GM13977 (cell line): ENCODE results near the gene RAB4B.
"Not testable (repeated sequence)": the region's sequence is repeated elsewhere in the genome, so short reads cannot be mapped to it uniquely, and the experiment has no call there.

Experiments used
- DNase-seq: peaks from one replicate; pipeline ENCODE4 v3.0.0; 2012; ENCODE audit warnings: low spot score
- in situ Hi-C: fragments of 300-500 bp; cut with MboI; formaldehyde crosslinking; loops from one replicate; pipeline ENCODE4 v1.12.0; 2022; ENCODE audit warnings: low sequenced_read_pairs, low pct_unique_long_range_greater_than_20kb, mixed read lengths, inconsistent platforms; ENCODE audit not compliant: unreplicated experiment
- TF ChIP-seq, protein P1 (sequence below): IDR thresholded peaks from 2 replicates; pipeline ENCODE4 v1.5.1; 2012; ENCODE audit warnings: mild to moderate bottlenecking, control low read depth; ENCODE audit not compliant: insufficient read depth; ENCODE audit errors: extremely low read depth, missing control alignments

Gene RAB4B

DNA sequence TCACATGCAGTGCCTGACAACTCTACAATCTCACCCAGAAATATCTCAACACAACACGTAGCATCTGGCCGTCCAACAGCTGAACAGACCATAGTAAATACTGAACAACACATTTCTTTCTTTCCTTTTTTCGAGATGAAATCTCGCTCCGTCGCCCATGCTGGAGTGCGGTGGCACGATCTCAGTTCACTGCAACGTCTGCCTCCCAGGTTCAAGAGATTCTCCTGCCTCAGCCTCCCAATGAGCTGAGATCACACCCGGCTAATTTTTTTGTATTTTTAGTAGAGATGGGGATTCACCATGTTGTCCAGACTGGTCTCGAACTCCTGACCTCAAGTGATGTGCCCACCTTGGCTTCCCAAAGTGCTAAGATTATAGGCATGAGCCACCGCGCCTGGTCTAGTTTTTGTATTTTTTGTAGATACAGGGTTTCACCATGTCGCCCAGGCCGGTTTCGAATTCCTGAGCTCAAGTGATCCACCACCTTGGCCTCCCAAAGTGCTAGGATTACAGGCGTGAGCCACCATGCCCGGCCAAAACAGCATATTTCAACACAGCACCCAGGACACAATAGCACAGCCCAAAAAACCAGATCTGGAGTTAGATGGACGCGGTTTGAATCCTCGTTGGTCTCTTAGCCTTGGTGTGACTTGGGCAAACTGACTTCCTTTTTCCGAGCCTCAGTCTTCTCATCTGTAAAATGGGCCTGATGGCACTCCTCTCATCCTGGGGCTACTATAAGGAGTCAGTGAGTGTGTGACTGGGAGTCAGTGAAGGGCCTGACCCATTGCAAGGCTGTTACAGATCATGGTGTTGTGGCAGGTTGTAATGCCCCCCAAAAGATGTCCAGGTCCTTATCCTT, 49.6 kb downstream of the RAB4B start:
- in situ Hi-C loops: no loop called here
- no peak for DNase-seq
- TF ChIP-seq, protein P1, sequence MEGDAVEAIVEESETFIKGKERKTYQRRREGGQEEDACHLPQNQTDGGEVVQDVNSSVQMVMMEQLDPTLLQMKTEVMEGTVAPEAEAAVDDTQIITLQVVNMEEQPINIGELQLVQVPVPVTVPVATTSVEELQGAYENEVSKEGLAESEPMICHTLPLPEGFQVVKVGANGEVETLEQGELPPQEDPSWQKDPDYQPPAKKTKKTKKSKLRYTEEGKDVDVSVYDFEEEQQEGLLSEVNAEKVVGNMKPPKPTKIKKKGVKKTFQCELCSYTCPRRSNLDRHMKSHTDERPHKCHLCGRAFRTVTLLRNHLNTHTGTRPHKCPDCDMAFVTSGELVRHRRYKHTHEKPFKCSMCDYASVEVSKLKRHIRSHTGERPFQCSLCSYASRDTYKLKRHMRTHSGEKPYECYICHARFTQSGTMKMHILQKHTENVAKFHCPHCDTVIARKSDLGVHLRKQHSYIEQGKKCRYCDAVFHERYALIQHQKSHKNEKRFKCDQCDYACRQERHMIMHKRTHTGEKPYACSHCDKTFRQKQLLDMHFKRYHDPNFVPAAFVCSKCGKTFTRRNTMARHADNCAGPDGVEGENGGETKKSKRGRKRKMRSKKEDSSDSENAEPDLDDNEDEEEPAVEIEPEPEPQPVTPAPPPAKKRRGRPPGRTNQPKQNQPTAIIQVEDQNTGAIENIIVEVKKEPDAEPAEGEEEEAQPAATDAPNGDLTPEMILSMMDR: no peak

DNA sequence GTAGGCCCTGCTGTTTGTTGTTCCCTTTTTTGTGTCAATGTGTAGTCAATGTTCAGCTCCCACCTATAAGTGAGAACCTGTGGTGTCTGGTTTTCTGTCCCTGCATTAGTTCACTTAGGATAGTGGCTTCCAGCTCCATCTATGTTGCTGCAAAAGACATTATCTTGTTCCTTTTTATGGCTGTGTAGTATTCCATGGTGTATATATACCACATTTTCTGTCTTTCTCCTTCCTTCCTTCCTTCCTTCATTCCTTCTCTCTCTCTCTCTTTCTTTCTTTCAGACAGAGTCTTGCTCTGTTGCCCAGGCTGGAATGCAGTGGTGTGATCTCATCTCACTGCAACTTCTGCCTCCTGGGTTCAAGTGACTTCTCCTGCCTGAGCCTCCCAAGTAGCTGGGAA, 51.2 kb downstream of the RAB4B start:
- in situ Hi-C loops: no loop called here
- TF ChIP-seq, protein P1: no peak
- DNase-seq: no peak

DNA sequence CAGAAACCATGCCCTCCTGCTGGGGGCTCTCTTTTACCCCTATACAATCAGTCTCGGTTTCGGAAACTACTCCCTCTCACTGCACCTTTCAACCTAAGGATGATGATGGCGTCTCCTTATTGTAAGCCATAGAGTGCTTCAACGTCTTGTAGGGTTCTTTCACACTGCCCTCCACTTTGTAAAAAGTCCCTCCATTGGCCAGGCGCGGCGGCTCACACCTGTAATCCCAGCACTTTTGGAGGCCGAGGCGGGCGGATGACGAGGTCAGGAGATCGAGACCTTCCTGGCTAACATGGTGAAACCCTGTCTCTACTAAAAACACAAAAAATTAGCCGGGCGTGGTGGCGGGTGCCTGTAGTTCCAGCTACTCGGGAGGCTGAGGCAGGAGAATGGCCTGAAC, 52.7 kb downstream of the RAB4B start:
- in situ Hi-C loops, DNase-seq: not testable (repeated sequence)

DNA sequence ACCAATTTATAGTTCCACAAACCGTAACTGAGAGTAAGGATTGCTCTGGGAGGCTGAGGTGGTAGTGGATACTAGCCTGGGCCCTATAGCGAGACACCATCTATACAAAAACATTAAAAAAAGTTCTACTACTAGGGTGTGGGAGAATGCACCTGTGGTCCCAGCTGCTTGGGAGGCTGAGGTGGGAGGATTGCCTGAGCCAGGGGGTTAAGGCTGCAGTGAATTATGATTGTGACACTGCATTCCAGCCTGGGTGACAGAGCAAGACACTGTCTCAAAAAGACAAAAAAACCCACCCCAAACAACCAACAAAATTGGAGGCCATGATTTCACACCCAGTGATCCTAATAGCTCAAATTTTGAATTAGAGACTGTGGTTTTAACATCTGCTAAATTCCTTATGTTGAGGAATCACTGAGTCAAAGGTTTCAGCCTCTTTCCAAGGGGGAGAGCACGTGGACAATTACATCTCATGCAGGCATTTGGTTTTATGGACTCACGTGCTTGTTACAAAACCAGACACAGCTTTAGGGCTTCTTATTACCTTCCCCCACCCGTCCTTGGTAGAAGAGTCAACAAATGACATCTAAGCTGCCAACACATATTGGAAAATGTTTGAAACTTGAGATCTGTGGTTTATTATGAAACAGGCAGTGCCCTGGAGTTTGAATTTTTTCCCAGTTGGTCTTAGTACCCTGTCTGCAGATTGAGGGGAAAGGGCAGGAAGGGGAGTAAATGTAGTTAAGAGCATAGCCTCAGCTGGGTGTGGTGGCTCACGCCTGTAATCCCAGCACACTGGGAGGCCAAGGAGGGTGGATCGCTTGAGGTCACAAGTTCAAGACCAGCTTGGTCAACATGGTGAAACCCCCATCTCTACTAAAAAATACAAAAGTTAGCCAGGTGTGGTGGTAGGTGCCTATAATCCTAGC, 53.7 kb downstream of the RAB4B start:
- no peak for DNase-seq
- in situ Hi-C loops: no loop called here
- TF ChIP-seq, protein P1: no peak

DNA sequence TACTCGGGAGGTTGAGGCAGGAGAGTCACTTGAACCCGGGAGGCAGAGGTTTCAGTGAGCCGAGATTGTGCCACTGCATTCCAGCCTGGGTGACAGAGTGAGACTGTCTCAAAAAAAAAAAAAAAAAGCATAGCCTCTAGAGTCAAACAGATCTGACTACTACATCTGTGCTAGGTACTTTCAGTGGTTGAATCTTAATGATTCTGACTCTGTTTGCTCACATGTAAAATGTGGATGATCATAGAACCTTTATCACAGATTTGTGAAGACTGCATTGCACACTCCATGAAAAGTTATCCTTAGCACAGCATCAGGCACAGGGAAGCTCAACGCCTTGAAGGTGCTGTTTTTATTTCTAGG, 54.4 kb downstream of the RAB4B start:
- DNase-seq, in situ Hi-C loops: not testable (repeated sequence)

DNA sequence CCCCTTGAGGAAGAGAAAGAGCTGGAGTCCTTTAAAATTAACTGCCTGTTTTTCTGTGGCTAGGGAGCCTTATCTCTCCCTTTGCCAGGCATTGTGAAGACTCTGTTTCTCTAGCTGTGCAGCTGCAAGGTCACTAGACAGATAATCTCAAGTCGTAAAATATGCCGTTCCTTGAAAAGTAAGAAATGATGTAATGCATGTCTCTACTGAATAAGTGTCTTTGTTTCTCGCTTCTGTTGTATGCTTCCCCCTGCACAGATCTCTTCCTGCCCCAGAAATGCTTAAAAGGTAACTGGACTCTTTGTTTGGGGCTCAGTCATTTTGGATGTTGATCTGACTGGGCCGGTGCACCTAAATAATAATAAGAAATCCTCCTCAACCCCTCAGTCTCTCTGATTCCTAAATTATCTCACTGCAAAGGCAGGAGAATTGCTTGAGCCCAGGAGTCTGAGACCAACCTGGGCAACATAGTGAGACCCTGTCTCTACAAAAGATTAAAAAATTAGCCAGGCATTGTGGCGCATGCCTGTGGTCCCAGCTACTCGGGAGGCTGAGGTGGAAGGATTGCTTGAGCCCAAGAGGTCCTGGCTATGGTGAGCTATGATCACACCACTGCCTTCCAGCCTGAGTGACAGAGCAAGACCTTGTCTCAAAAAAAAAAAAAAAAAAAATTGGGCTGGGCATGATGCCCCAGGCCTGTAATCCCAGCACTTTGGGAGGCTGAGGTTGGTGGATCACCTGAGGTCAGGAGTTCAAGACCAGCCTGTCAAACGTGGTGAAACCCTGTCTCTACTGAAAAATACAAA, 55.9 kb downstream of the RAB4B start:
- DNase-seq, in situ Hi-C loops: not testable (repeated sequence)

DNA sequence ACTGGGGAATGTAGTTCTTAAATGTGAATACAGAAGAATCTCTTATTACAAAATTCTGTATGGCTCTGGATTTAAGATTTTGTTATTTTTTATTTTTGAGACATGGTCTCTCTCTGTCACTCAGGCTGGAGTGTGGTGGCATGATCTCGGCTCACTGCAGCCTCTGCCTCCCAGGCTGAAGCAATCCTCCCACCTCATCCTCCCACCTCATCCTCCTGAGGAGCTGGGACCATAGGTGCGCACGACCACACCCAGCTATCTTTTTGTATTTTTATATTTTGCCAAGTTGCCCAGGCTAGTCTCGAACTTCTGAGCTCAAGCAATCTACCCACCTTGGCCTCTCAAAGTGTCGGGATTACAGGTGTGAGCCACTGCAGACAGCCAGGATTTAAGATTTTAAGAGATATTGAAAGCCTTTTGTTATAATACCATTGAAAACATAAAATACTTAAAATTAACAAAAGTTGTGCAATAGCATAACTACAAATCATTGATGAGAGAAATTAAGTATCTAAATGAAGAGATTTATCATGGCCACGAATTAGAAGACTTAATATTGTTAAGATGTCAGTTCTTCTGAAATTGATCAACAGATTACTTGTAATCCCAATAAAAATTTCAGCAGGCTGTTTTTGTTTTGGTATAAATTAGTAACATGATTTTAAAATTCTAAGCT, 58.8 kb downstream of the RAB4B start:
- TF ChIP-seq, protein P1: no peak
- in situ Hi-C loops: no loop called here
- DNase-seq: no peak

DNA sequence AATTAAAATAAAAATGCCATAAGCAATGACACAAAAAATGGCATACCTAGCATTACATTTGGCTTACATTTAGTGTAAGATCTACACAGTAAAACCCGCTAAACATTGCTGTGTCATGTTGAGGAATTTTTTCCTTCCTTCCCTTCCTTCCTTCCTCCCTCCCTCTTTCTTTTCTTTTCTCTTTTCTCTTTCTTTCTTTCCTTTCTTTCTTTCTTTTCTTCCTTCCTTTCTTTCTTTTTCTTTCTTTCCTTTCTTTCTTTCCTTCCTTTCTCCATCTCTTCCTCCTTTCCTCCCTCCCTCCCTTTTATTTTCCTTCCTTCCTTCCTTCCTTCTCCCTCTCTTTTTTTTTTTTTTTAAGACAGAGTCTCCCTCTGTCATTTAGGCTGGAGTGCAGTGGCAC, 60.4 kb downstream of the RAB4B start:
- DNase-seq, in situ Hi-C loops: not testable (repeated sequence)

DNA sequence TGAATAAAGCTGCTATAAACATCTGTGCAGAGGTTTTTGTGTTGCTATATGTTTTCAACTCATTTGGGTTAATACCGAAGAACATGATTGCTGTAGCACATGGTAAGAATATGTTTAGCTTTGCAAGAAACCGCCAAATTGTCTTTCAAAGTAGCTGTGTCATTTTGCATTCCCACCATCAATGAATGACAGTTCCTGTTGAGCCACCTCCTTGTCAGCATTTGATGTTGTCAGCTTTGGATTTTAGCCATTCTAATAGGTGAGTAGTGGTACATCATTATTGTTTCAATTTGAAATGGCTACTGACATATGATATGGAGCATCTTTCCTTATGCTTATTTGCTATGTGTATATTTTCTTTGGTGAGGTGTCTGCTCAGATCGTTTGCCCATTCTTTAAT, 64.0 kb downstream of the RAB4B start:
- in situ Hi-C loops, DNase-seq: not testable (repeated sequence)

DNA sequence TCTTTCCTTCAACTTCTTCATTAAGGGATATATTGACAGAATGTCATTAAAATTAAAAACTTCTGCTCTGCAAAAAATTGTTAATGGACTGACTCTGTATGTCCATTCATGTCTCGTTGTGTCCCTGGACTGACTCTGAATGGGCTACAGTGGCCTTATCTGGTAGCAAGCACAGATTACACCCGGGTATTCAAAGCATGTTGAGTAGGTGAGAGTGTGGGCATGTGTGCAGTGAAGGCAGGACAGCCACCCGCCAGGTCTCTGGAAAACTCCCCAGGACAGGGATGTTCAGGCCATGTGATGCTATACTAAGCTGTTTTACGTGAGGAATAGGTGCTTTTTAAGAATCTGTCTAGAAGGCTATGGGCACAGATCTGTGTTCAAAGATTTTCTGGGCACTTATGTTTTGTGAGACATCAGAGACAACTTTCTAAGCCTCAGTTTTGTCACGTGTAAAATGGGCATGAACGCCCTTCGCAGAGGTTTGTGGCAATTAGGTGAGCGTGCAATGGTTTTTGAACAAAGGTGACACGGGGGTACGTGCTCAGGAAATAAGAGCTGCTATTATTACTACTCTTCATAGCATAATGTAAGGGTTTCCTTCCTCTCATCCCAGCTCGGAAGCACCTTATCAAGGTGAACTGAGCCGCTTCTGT, 65.1 kb downstream of the RAB4B start:
- DNase-seq, in situ Hi-C loops: not testable (repeated sequence)

DNA sequence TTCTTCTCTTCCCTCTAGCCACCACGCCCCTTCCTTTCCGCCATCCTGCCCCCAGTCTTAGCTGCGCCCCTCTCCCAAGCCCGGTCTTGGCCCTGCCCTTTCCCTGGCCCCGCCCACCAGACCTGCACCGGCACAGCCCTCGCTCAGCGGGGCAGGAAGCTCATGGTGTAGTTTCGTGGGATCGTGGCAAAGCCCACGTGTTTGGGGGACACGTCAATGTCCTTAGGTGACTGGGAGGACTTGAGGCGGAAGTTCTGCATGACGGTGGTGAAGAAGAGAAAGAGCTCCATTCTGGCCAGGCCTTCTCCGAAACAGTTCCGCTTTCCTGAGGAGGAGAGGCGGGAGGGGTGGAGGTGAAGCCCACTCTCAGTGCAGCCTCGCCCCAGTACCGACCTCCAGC, 65.6 kb downstream of the RAB4B start:
- DNase-seq: not testable (repeated sequence)

More for the DNA sequence above, 65.6 kb downstream of the RAB4B start:
- in situ Hi-C loops: not testable (repeated sequence)
